GM18517 (cell line): ENCODE measurements around the gene UGT1A5.
"Not testable (repeated sequence)": the region's sequence is repeated elsewhere in the genome, so short reads cannot be mapped to it uniquely, and the experiment has no call there.

Source experiments
- ATAC-seq: cut with Tn5 transposase; IDR thresholded peaks from one replicate; pipeline ENCODE4 v1.9.1; 2021; ENCODE audit warnings: mild to moderate bottlenecking, moderate library complexity; ENCODE audit not compliant: unreplicated experiment

Gene UGT1A5

GRCh38 chr2:233745838-233746237 lies 33.1 kb downstream of the UGT1A5 start:
- not testable (repeated sequence) for ATAC-seq

- no peak for ATAC-seq
These were observed 34.0 kb downstream of the UGT1A5 start for GRCh38 chr2:233746475-233747282.

GRCh38 chr2:233747283-233747544 lies 34.5 kb downstream of the UGT1A5 start:
- no peak for ATAC-seq

DNA sequence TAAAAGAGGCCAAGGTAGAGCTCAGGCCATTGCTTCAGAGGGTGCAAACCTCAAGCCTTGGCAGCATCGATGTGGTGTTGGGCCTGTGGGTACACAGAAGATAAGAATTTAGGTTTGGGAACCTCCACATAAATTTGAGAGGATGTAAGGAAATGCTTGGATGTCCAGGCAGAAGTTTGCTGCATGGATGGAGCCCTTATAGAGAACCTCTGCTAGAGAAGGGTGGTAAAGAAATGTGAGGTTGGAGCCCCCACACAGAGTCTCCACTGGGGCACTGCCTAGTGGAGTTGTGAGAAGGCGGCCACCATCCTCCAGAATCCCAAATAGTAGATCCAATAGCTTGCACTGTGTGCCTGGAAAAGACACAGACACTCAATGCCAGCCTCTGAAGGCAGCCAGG lies 38.0 kb downstream of the UGT1A5 start:
- not testable (repeated sequence) for ATAC-seq

DNA sequence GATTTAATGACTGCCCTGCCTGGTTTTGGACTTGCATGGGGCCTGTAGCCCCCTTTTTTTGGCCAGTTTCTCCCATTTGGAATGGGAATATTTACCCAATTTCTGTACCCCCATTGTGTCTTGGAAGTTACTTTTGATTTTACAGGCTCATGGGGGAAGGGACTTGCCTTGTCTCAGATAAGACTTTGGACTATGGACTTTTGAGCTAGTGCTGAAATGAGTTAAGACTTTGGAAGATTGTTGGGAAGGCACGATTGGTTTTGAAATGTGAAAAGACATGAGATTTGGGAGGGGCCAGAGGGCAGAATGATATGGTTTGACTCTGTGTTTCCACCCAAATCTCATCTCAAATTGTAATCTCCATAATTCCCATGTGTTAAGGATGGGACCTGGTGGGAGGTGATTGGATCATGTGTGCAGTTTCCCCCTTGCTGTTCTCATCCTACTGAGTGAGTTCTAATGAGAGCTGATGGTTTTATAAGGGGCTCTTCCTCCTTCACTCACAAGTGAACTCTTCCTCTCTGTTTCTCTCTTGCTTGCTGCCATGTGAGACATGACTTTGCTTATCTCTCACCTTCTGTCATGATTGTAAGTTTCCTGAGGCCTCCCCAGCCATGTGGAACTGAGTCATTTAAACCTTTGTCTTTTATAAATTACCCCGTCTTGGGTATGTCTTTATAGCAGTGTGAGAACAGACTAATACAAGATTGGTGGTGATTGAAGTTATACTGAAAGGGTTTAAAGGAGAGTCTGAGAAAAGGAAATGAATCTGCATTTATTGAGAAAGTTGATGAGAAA lies 38.7 kb downstream of the UGT1A5 start:
- ATAC-seq, result not testable (repeated sequence)

GRCh38 chr2:233754872-233755611 lies 42.3 kb downstream of the UGT1A5 start:
- no peak for ATAC-seq

DNA sequence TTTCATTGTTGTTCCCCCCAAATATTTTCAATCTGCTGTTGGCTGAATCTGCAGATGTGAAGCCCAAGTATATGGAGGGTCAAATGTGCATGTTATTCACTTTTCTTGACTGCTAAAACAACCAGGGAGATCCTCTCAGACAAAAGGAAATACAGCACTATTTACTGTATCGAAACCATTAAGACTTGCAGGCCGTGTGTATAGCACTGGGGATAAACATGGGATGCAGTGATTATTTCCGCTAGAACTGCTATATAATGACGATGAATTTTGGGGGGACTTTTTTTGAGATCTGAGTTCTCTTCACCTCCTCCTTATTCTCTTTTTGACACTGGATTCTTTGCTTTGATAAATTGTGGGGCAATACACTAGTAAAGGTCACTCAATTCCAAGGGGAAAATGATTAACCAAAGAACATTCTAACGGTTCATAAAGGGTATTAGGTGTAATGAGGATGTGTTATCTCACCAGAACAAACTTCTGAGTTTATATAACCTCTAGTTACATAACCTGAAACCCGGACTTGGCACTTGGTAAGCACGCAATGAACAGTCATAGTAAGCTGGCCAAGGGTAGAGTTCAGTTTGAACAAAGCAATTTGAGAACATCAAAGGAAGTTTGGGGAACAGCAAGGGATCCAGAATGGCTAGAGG lies 43.8 kb downstream of the UGT1A5 start:
- no peak for ATAC-seq

DNA sequence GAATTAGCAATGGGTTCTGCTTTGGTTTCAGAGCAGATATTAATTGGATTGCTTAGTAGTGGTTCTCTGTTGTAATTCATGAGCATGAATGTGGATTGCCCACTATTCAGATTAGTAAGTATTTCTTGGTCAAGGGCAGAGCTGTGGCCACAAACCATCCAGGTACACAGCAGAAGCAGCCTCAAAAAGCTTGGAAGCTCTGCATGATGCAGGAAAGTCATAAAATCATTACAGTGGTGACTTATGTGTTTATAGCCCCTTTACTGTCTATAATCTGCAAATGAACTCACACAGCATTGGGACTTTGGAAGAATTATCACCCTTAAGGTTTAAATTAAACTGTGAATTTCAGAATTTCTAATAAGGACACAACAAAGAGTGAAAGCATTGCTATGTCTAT lies 45.4 kb downstream of the UGT1A5 start:
- no peak for ATAC-seq

DNA sequence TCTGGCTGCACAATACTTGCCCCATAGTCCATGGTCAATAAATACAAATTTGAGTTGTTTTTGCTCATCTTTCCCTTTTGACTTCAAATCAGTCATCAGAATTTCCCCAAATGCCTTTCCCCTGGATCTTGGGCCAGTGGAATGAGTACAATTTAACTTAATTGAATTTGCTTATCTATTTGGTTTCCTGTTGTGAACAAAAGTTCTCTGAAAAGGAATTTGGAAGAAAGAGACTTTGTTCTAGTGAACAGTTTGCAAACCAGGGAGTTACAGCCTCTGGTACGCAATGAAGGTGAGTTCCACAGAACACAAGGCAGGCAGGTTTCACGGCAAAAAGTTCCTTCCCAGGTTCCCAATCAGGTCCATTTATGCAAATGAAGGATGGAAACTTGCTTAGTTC lies 46.1 kb downstream of the UGT1A5 start:
- ATAC-seq, result no peak

- no peak for ATAC-seq
These were observed 47.3 kb downstream of the UGT1A5 start, which contains the start of gene UGT1A1 for GRCh38 chr2:233760043-233760442. TSS of gene UGT1A1 (plus strand) at chr2:233760270. CDS start at chr2:233760288, 18 bp downstream.

DNA sequence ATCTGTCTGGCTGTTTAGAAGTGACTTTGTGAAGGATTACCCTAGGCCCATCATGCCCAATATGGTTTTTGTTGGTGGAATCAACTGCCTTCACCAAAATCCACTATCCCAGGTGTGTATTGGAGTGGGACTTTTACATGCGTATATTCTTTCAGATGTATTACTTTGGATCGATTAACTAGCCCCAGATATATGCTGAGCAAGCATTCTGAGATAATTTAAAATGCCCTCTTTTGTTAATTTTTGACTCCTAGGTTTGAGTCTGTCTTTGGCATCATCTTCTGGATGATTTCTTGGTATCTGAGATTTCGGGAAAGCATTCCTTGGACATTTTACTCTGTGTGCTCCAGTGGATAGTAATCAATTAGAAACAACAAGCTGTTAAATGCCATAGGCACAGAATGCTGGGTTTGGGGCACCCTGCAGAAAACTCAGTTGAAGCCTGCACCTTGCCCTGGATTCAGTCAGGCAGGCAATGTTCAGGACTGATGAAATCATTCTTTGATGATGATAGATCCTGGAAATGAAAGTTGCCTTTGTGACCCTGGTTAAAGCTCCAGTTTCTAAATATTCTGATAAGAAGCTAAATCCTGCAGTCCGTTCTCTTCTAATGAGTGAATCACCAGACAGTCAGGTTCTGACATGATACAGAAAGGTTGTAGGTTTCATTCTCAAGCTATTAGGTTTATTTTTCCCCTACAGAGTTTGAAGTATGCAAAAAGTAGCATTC lies 48.5 kb downstream of the UGT1A5 start:
- no peak for ATAC-seq

- ATAC-seq, result no peak
These were observed 51.6 kb downstream of the UGT1A5 start for GRCh38 chr2:233764264-233764663.

GRCh38 chr2:233764761-233765160 lies 52.1 kb downstream of the UGT1A5 start:
- ATAC-seq, result no peak

DNA sequence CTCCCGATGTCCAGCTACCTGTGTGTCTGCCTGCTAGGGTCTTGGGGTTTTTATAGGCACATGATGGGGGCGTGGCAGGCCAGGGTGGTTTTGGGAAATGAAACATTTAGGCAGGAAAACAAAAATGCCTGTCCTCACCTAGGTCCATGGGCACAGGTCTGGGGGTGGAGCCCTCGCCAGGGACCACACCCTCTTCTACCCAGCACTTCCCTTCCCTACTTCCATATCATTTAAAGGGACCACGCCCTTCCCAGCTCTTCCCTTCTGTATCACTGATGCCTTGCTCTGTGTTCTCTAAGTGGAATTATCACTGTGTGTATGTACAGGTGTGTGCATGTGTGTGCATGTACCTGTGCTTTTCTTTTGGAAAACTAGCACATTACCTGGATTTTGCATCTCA lies 53.7 kb downstream of the UGT1A5 start:
- no peak for ATAC-seq

GRCh38 chr2:233768076-233768475 lies 55.4 kb downstream of the UGT1A5 start:
- no peak for ATAC-seq

GRCh38 chr2:233769260-233769659 lies 56.6 kb downstream of the UGT1A5 start:
- ATAC-seq, result no peak

GRCh38 chr2:233772153-233772552 lies 59.4 kb downstream of the UGT1A5 start:
- no peak for ATAC-seq

GRCh38 chr2:233772583-233772982 lies 59.9 kb downstream of the UGT1A5 start:
- no peak for ATAC-seq

GRCh38 chr2:233773854-233774253 lies 61.1 kb downstream of the UGT1A5 start:
- no peak for ATAC-seq

DNA sequence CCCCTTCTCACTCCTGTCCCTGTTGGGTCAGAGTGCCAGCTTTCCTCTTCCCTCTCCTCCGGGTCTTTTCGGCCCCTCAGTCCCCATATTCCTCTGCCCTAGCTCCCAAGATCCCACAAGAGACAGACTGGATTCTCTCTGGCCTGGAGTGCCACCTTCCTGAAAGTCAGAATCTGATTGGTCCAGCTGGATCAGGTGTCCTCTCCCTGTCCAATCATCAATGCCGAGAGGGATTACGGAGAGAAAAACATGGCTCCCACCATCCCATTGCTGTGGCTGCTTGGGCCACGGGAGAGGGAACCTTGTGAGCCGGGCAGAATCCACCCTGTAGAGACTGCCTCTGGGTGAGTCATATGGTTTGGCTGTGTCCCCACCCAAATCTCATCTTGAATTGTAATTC lies 62.7 kb downstream of the UGT1A5 start:
- ATAC-seq, result no peak
